ENCODE data around the gene SERAC1.

- TF ChIP-seq CTCF (IDR thresholded peaks at IDR 0.05; ENCODE audit: insufficient read depth, low read length) (no peak), REST (IDR thresholded peaks at IDR 0.05; ENCODE audit: insufficient replicate concordance, low read depth) (no peak), POLR2AphosphoS5 (IDR thresholded peaks at IDR 0.05; ENCODE audit: low read depth) (no peak), GABPA (IDR thresholded peaks at IDR 0.05; ENCODE audit: low read depth) (no peak), SPI1 (IDR thresholded peaks at IDR 0.05; ENCODE audit: borderline replicate concordance, low read depth) (no peak)
These were observed 54.3 kb downstream of the SERAC1 start for GRCh38 chr6:158113802-158114201.

All from HL-60 (cell line).